Heart right ventricle (tissue), 16 donors: Measurements from ENCODE around the gene FYB1. TPM values are rescaled to one million over a fixed set of nuclear protein-coding genes. Genes with fewer than 3 reads are reported as not detected.
A peak's percentile ranks its signal among the peaks of the same experiment; 100 is the strongest.

Source experiments
- ATAC-seq, 8 donors: fragments of 200-7000 bp; cut with Tn5 transposase; one replicate each; pipeline ENCODE4 v1.9.1; 2020; ENCODE audit warnings: mild to moderate bottlenecking in 8 of 8, moderate library complexity in 8 of 8, moderate number of reproducible peaks in 1 of 8
- DNase-seq, 2 donors: peaks; one replicate each; pipeline ENCODE4 v3.0.0-alpha.2; 2020
- H3K27ac ChIP-seq, 10 donors: fragments of 200-600 bp; sonication (generic) in 2 of 10; one replicate each; pipeline versions ENCODE4 v1.5.0 to v1.8.0; 2020 to 2022; ENCODE audit warnings: mild to moderate bottlenecking in 3 of 10
- H3K27me3 ChIP-seq, 7 donors: fragments of 200-600 bp; one replicate each; pipeline ENCODE4 v1.8.0; 2021 to 2022; ENCODE audit warnings: mild to moderate bottlenecking in 2 of 7
- H3K36me3 ChIP-seq, 9 donors: fragments of 200-600 bp; sonication (generic) in 1 of 9; one replicate each; pipeline versions ENCODE4 v1.5.0 to v1.8.0; 2020 to 2022; ENCODE audit warnings: mild to moderate bottlenecking in 2 of 9
- H3K4me1 ChIP-seq, 9 donors: fragments of 200-600 bp; sonication (generic) in 1 of 9; one replicate each; pipeline versions ENCODE4 v1.5.0 to v1.8.0; 2020 to 2022; ENCODE audit warnings: mild to moderate bottlenecking in 4 of 9
- H3K4me3 ChIP-seq, 10 donors: fragments of 200-600 bp; sonication (generic) in 2 of 10; one replicate each; pipeline versions ENCODE4 v1.5.0 to v1.8.0; 2020 to 2022; ENCODE audit warnings: mild to moderate bottlenecking in 7 of 10, moderate library complexity in 2 of 10
- H3K9me3 ChIP-seq, 11 donors: fragments of 200-600 bp in 10 of 11; sonication (generic) in 2 of 11; one replicate each; pipeline versions ENCODE4 v1.5.0 to v1.8.0; 2013 to 2022; ENCODE audit warnings: mild to moderate bottlenecking in 2 of 11, control low read depth in 1 of 11, moderate library complexity in 1 of 11
- WGBS, 2 donors: extraction: QIAGEN DNeasy Blood & Tissue Kit; methylation state at CpG; one replicate each; pipeline ENCODE4 v1.1.7; 2013; ENCODE audit warnings: inconsistent platforms in 1 of 2; 5-methylcytosine and 5-hydroxymethylcytosine counted together
- intact Hi-C, 10 donors: fragments of 100-400 bp; cut with DNase I; formaldehyde crosslinking; loops; one replicate each; pipeline versions ENCODE4 v1.11.1 to v1.14.2; 2022
- polyA plus RNA-seq, 2 donors: library from polyadenylated mRNA; stranded (reverse); fragments of 200-250 nt; gene quantifications; one replicate each; pipeline ENCODE4 v1.2.3, GENCODE V29; 2013
- total RNA-seq, 10 donors: library from RNA; stranded (reverse); fragmentation: NEBNext Ultra II Directional in 3 of 10; extraction: Animal tissue kit (Norgen Biotek cat#: 25700) in 3 of 10; gene quantifications; one replicate each; pipeline versions ENCODE4 v1.2.1 to v1.2.4, GENCODE V29; 2021 to 2023
- TF ChIP-seq, protein P1 (sequence below), 9 donors: fragments of 200-600 bp; sonication (generic) in 2 of 9; IDR thresholded peaks; one replicate each; pipeline versions ENCODE4 v1.5.0 to v1.8.0; 2021 to 2022; ENCODE audit warnings: antibody characterized with exemption in 9 of 9, mild to moderate bottlenecking in 5 of 9, moderate library complexity in 1 of 9
- donor health status: Arrhythmogenic right ventricular cardiomyopathy.
- donor health status: ischemic (EF 13 %, LVEDD 7.1; RV severe dilation, severe dysfunction).
- donor health status: healthy with polysubstance abuse.
- donor health status: DM: no; HTN: yes; CAD: no.
- donor health status: DM: no; HTN: no; CAD: no.
- donor health status: ischemic (EF 25% LVEDD 6.9; RV normal size, moderate dysfunction).
- donor health status: ischemic (EF 25% LVEDD 5.7; RV mildly dilated, moderate dysfunction).
- donor health status: healthy.
- donor health status: DM: yes; HTN: yes; CAD: no.
- donor health status: Ischemic cardiomyopathy.
- donor health status: ischemic (EF 35%, LVEDD 5.7; RV mildly dilated, moderate dysfunction).
- donor health status: nonischemic (EF 11% LVEDD 7.7; RV severe dilation, severe dysfunction).
- donor health status: DM: yes; HTN: yes; CAD: no.
- donor health status: PGD.
- donor health status: ischemic (EF 29% LVEDD 5.4; RV normal size, mild dysfunction).
- donor health status: nonischemic (EF 23%, LVEDD 6.1; RV moderate dilation, normal function).

FYB1 gene
- total and polyA plus RNA-seq, 12 donors: 0.61 to 33.8 (median 2.3) TPM

- Histone ChIP-seq H3K27ac (peak overlapping the region in 1 of 10 donors; percentile 59), H3K27me3 (no peaks in the 10 kb centered on the region), H3K9me3 (no peaks in the 10 kb centered on the region), H3K36me3 (no peaks in the 10 kb centered on the region), H3K4me1 (peaks cover 0 to 52% (median 0%) of the 10 kb centered on the region in 9 donors), H3K4me3 (no peak overlapping the region)
- DNase-seq: no peak
- TF ChIP-seq, protein P1, sequence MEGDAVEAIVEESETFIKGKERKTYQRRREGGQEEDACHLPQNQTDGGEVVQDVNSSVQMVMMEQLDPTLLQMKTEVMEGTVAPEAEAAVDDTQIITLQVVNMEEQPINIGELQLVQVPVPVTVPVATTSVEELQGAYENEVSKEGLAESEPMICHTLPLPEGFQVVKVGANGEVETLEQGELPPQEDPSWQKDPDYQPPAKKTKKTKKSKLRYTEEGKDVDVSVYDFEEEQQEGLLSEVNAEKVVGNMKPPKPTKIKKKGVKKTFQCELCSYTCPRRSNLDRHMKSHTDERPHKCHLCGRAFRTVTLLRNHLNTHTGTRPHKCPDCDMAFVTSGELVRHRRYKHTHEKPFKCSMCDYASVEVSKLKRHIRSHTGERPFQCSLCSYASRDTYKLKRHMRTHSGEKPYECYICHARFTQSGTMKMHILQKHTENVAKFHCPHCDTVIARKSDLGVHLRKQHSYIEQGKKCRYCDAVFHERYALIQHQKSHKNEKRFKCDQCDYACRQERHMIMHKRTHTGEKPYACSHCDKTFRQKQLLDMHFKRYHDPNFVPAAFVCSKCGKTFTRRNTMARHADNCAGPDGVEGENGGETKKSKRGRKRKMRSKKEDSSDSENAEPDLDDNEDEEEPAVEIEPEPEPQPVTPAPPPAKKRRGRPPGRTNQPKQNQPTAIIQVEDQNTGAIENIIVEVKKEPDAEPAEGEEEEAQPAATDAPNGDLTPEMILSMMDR (IDR thresholded peaks at IDR 0.05): no peak
- intact Hi-C loops: no loop called here
- WGBS, 2 donors: 87 to 91% methylated on average over 2 of the region's 2 CpGs
- no peak for ATAC-seq
Measured at GRCh38 chr5:39262981-39263380, 43.6 kb upstream of the FYB1 start.

- H3K36me3 ChIP-seq: no peaks in the 10 kb centered on the region
- intact Hi-C loops: no loop called here
- no peaks in the 10 kb centered on the region for H3K9me3 ChIP-seq
- H3K4me1 ChIP-seq: peaks cover 0 to 48% (median 0%) of the 10 kb centered on the region in 9 donors
- TF ChIP-seq, protein P1 (IDR thresholded peaks at IDR 0.05): no peak
- DNase-seq (no peak), ATAC-seq (no peak)
- peaks cover 0 to 5% (median 0%) of the 10 kb centered on the region in 7 donors for H3K27me3 ChIP-seq
- H3K4me3 ChIP-seq: no peak overlapping the region
- no peak overlapping the region for H3K27ac ChIP-seq
Measured at GRCh38 chr5:39260095-39260494, 40.7 kb upstream of the FYB1 start.

DNA sequence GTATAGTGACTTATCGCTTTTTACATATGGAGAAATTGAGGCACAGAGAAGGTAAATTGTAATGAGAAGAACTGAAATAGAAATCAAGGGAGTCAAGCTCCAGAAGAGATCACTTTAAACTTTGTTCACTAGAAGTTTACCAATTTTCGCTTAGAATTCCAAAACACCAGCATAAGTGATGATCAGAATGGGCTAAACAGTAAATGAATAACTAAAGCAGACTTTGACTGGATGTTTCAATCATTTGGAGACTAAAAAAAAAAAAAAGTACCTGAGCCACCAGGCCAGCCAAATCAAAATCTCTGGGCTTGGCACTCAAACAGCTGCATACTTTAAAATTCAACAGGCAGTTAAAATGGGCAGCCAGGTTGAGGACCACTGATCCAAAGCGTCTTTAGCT is 38.2 kb upstream of the FYB1 start:
- no peak for DNase-seq
- no peaks in the 10 kb centered on the region for H3K36me3 ChIP-seq
- H3K4me3 ChIP-seq: no peak overlapping the region
- ATAC-seq: no peak
- TF ChIP-seq, protein P1 (IDR thresholded peaks at IDR 0.05): no peak
- no peaks in the 10 kb centered on the region for H3K9me3 ChIP-seq
- H3K27me3 ChIP-seq: peaks cover 0 to 5% (median 0%) of the 10 kb centered on the region in 7 donors
- H3K27ac ChIP-seq: no peak overlapping the region
- intact Hi-C loops: no loop called here
- peaks cover 0 to 49% (median 0%) of the 10 kb centered on the region in 9 donors for H3K4me1 ChIP-seq
- 88 to 95% methylated on average over 3 of the region's 3 CpGs for WGBS, 2 donors

DNA sequence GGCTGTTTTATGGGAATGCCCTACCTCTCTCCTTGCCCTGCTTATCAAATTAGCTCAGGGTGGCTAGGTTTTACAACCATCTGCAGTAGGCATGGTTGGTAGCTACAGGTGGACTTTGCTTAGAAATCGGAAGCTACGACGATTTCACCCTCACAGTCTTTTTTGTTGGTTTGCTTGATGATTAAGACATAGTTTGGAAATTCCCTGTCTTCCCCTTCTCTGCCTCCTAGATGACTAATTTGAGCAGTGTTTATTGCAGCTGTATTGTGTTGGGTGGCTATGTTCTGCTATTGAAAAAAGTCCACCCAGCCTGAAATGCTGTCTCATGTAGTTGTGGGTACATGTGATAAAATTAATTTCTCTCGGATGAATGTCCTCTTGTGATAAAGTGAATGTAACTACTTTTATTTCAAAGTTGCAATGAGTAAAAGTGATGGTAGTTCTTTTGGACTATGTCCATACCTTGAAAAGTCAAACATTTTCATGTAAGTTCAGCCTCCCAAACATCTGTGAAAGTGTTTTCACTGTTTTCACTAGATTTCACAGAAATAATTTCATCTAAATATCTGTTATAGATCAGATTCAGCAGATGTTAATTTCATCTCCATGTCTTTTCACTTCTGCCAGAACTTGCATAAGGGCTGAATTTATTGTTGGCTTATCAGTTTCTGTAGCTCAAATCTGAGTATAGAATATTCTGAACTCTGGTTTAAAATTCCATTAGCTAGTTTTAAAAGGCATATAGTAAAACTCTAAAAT is 37.3 kb upstream of the FYB1 start:
- Histone ChIP-seq H3K36me3 (no peaks in the 10 kb centered on the region), H3K27ac (peak overlapping the region in 1 of 10 donors; percentile 64), H3K9me3 (no peaks in the 10 kb centered on the region), H3K4me3 (no peak overlapping the region), H3K4me1 (peaks cover 0 to 49% (median 0%) of the 10 kb centered on the region in 9 donors), H3K27me3 (peaks cover 0 to 5% (median 0%) of the 10 kb centered on the region in 7 donors)
- intact Hi-C loops: no loop called here
- peak in 1 of 8 donors; percentile 74 for ATAC-seq
- WGBS, 2 donors: 67 to 90% methylated on average over 4 of the region's 4 CpGs
- TF ChIP-seq, protein P1 (IDR thresholded peaks at IDR 0.05): no peak
- DNase-seq: no peak
